Transverse colon (tissue), 4 donors: ENCODE data around the gene SMARCA2. TPM values are rescaled to one million over a fixed set of nuclear protein-coding genes. Genes with fewer than 3 reads are reported as not detected.

ENCODE experiments used
- DNase-seq: peaks from one replicate; pipeline ENCODE4 v3.0.0-alpha.2; 2019
- H3K27ac ChIP-seq, 4 donors: fragments of 200-600 bp; sonication (generic); 2 replicates each; pipeline ENCODE4 v1.5.1; 2016 to 2018; ENCODE audit warnings: inconsistent platforms in 4 of 4
- H3K27me3 ChIP-seq: fragments of 200-600 bp; sonication (generic); 2 replicates; pipeline ENCODE4 v1.5.1; 2017; ENCODE audit warnings: inconsistent platforms
- H3K36me3 ChIP-seq, 4 donors: fragments of 200-600 bp; sonication (generic); 2 replicates each; pipeline ENCODE4 v1.5.1; 2017 to 2019; ENCODE audit warnings: inconsistent platforms in 4 of 4
- H3K4me1 ChIP-seq, 4 donors: fragments of 200-600 bp; sonication (generic); 2 replicates each; pipeline ENCODE4 v1.5.1; 2017 to 2020; ENCODE audit warnings: inconsistent platforms in 4 of 4
- H3K4me3 ChIP-seq, 4 donors: fragments of 200-600 bp; sonication (generic); 1 replicate in 1 of 4; 2 replicates in 3 of 4; pipeline versions ENCODE4 v1.5.1 to v1.6.1; 2017 to 2019; ENCODE audit warnings: inconsistent platforms in 4 of 4
- H3K9me3 ChIP-seq, 2 donors: fragments of 200-600 bp; sonication (generic); 2 replicates each; pipeline ENCODE4 v1.5.1; 2017 to 2019; ENCODE audit warnings: inconsistent platforms in 2 of 2
- CTCF ChIP-seq, 5 experiments: fragments of 200-600 bp in 3 of 5; fragments of 450-650 bp in 2 of 5; sonication (generic) in 3 of 5; IDR thresholded peaks; 1 replicate in 2 of 5; 2 replicates in 3 of 5; pipeline ENCODE4 v1.5.1; 2016 to 2017; ENCODE audit warnings: antibody characterized with exemption in 5 of 5, inconsistent platforms in 3 of 5, mild to moderate bottlenecking in 2 of 5, moderate library complexity in 1 of 5
- EP300 ChIP-seq: sonication (generic); formaldehyde crosslinking; IDR thresholded peaks from one replicate; pipeline ENCODE4 v1.6.1; 2017; ENCODE audit warnings: antibody characterized with exemption, low read depth
- POLR2A ChIP-seq: fragments of 450-650 bp; IDR thresholded peaks from one replicate; pipeline ENCODE4 v1.6.1; 2016; ENCODE audit warnings: antibody characterized with exemption, mild to moderate bottlenecking, moderate library complexity
- POLR2AphosphoS5 ChIP-seq, 3 donors: sonication (generic); formaldehyde crosslinking; IDR thresholded peaks; one replicate each; pipeline ENCODE4 v1.6.1; 2016; ENCODE audit warnings: antibody characterized with exemption in 3 of 3
- WGBS, 2 donors: methylation state at CpG; one replicate each; pipeline ENCODE4 v1.1.5; 2018; ENCODE audit warnings: low coverage in 1 of 2; 5-methylcytosine and 5-hydroxymethylcytosine counted together
- in situ Hi-C, 4 donors: fragments of 200-750 bp; cut with MboI; loops; one replicate each; pipeline versions ENCODE4 v1.15.0 to v1.15.1; 2017; ENCODE audit warnings: low sequenced_read_pairs in 3 of 4, low pct_ligation_motif_present in 1 of 4, low pct_unique_long_range_greater_than_20kb in 1 of 4
- intact Hi-C: fragments of 100-400 bp; cut with DNase I; formaldehyde crosslinking; loops from one replicate; pipeline ENCODE4 v1.15.1; 2023; ENCODE audit warnings: low total_unique reads
- total RNA-seq, 4 donors: library from RNA; depleted of rRNA; stranded (reverse); fragments of >200 nt; gene quantifications; one replicate each; pipeline ENCODE4 v1.1.0, GENCODE V29; 2016

The SMARCA2 gene
- total RNA-seq, 4 donors from 2014 or later = 74.8 to 110 (median 92.4) TPM

GRCh38 chr9:2151171-2151570 lies 136.0 kb downstream of the SMARCA2 start:
- in situ Hi-C loops (no loop called here), intact Hi-C loops (no loop called here)
- WGBS, 2 donors = 66 to 87% methylated on average over 4 to 6 of the region's 6 CpGs
- Histone ChIP-seq H3K27me3 (no peaks in the 10 kb centered on the region), H3K9me3 (no peaks in the 10 kb centered on the region), H3K4me3 (no peak overlapping the region), H3K27ac (no peak overlapping the region), H3K36me3 (no peaks in the 10 kb centered on the region), H3K4me1 (peaks cover 0 to 14% (median 0%) of the 10 kb centered on the region in 4 donors)
- DNase-seq = no peak
- TF ChIP-seq POLR2AphosphoS5 (IDR thresholded peaks at IDR 0.05) = no peak
- TF ChIP-seq EP300 = no peak
- no peak for TF ChIP-seq CTCF (IDR thresholded peaks at IDR 0.05)
- TF ChIP-seq POLR2A = no peak

- 70 to 88% methylated on average over 6 to 10 of the region's 10 CpGs for WGBS, 2 donors
Measured at GRCh38 chr9:2152966-2153629, 138.0 kb downstream of the SMARCA2 start.

GRCh38 chr9:2153630-2154217 lies 138.6 kb downstream of the SMARCA2 start:
- TF ChIP-seq POLR2A (no peak), EP300 (no peak), POLR2AphosphoS5 (IDR thresholded peaks at IDR 0.05) (no peak), CTCF (IDR thresholded peaks at IDR 0.05) (no peak)
- no peak overlapping the region for H3K4me3 ChIP-seq
- intact Hi-C loops = no loop called here
- no peaks in the 10 kb centered on the region for H3K36me3 ChIP-seq
- no peaks in the 10 kb centered on the region for H3K27me3 ChIP-seq
- DNase-seq = no peak
- in situ Hi-C loops = no loop called here
- H3K27ac ChIP-seq = no peak overlapping the region
- WGBS, 2 donors = 25 to 41% methylated on average over 2 of the region's 2 CpGs
- peaks cover 0 to 30% (median 11%) of the 10 kb centered on the region in 4 donors for H3K4me1 ChIP-seq
- H3K9me3 ChIP-seq = no peaks in the 10 kb centered on the region

More at GRCh38 chr9:2152966-2153629, 138.0 kb downstream of the SMARCA2 start:
- H3K36me3 ChIP-seq = no peaks in the 10 kb centered on the region
- H3K27ac ChIP-seq = no peak overlapping the region
- intact Hi-C loops (no loop called here), in situ Hi-C loops (no loop called here)
- no peak for TF ChIP-seq POLR2A
- no peak for TF ChIP-seq CTCF (IDR thresholded peaks at IDR 0.05)
- no peak for TF ChIP-seq EP300
- TF ChIP-seq POLR2AphosphoS5 (IDR thresholded peaks at IDR 0.05) = no peak
- H3K4me1 ChIP-seq = peaks cover 0 to 24% (median 9%) of the 10 kb centered on the region in 4 donors
- no peaks in the 10 kb centered on the region for H3K9me3 ChIP-seq
- no peaks in the 10 kb centered on the region for H3K27me3 ChIP-seq
- DNase-seq = no peak
- H3K4me3 ChIP-seq = no peak overlapping the region

GRCh38 chr9:2154731-2155130 lies 139.6 kb downstream of the SMARCA2 start:
- no peak for TF ChIP-seq POLR2AphosphoS5 (IDR thresholded peaks at IDR 0.05)
- no peak for TF ChIP-seq POLR2A
- no peak for TF ChIP-seq CTCF (IDR thresholded peaks at IDR 0.05)
- in situ Hi-C loops (no loop called here), intact Hi-C loops (no loop called here)
- H3K27ac ChIP-seq = no peak overlapping the region
- DNase-seq = no peak
- WGBS, 2 donors = 80 to 85% methylated on average over 3 of the region's 3 CpGs
- H3K36me3 ChIP-seq = no peaks in the 10 kb centered on the region
- H3K27me3 ChIP-seq = no peaks in the 10 kb centered on the region
- H3K4me3 ChIP-seq = no peak overlapping the region
- H3K9me3 ChIP-seq = no peaks in the 10 kb centered on the region
- H3K4me1 ChIP-seq = peaks cover 0 to 37% (median 12%) of the 10 kb centered on the region in 4 donors
